Hepatocyte (in vitro differentiated cells): ENCODE results near the gene PHACTR3. TPM values are rescaled to one million over a fixed set of nuclear protein-coding genes. Genes with fewer than 3 reads are reported as not detected.

Experiments used
- DNase-seq: peaks from one replicate; pipeline ENCODE4 v3.0.0-alpha.2; 2016; ENCODE audit warnings: low spot score
- H2AFZ ChIP-seq: fragments of 200-600 bp; sonication (generic); 2 replicates; pipeline ENCODE4 v1.6.0; 2016; ENCODE audit warnings: antibody characterized with exemption, mild to moderate bottlenecking
- H3K27ac ChIP-seq: fragments of 200-600 bp; sonication (generic); 2 replicates; pipeline ENCODE4 v1.5.1; 2016; ENCODE audit warnings: mild to moderate bottlenecking
- H3K27me3 ChIP-seq: fragments of 200-600 bp; sonication (generic); 2 replicates; pipeline ENCODE4 v1.6.1; 2016
- H3K36me3 ChIP-seq: fragments of 200-600 bp; sonication (generic); replicated peaks from 2 replicates; pipeline ENCODE4 v1.5.1; 2016; ENCODE audit warnings: low read depth; ENCODE audit not compliant: insufficient read depth
- H3K4me1 ChIP-seq: fragments of 200-600 bp; sonication (generic); 2 replicates; pipeline ENCODE4 v1.5.1; 2016; ENCODE audit warnings: mild to moderate bottlenecking, moderate library complexity; ENCODE audit not compliant: insufficient read depth
- H3K4me2 ChIP-seq: fragments of 200-600 bp; sonication (generic); 2 replicates; pipeline ENCODE4 v1.6.0; 2016
- H3K4me3 ChIP-seq: fragments of 200-600 bp; sonication (generic); 2 replicates; pipeline ENCODE4 v1.5.1; 2016; ENCODE audit warnings: mild to moderate bottlenecking
- H3K79me2 ChIP-seq: fragments of 200-600 bp; sonication (generic); 2 replicates; pipeline ENCODE4 v1.6.0; 2017; ENCODE audit warnings: mild to moderate bottlenecking
- H3K9me2 ChIP-seq: fragments of 200-600 bp; sonication (generic); replicated peaks from 2 replicates; pipeline ENCODE4 v1.6.0; 2017; ENCODE audit warnings: mild to moderate bottlenecking; ENCODE audit not compliant: insufficient read depth
- H3K9me3 ChIP-seq: fragments of 200-600 bp; sonication (generic); 2 replicates; pipeline ENCODE4 v1.5.1; 2016; ENCODE audit warnings: low read depth, mild to moderate bottlenecking
- H4K20me1 ChIP-seq: fragments of 200-600 bp; sonication (generic); 2 replicates; pipeline ENCODE4 v1.6.0; 2016; ENCODE audit warnings: mild to moderate bottlenecking; ENCODE audit not compliant: insufficient read depth, poor library complexity, severe bottlenecking
- CTCF ChIP-seq: fragments of 200-600 bp; sonication (generic); IDR thresholded peaks from 2 replicates; pipeline ENCODE4 v1.5.1; 2016; ENCODE audit warnings: antibody characterized with exemption, mild to moderate bottlenecking; ENCODE audit not compliant: poor library complexity
- EZH2 ChIP-seq: fragments of 200-600 bp; sonication (generic); IDR thresholded peaks from 2 replicates; pipeline ENCODE4 v1.6.1; 2016; ENCODE audit warnings: antibody characterized with exemption, mild to moderate bottlenecking, borderline replicate concordance
- EZH2phosphoT487 ChIP-seq: fragments of 200-600 bp; sonication (generic); IDR thresholded peaks from one replicate; pipeline ENCODE4 v1.6.1; 2018; ENCODE audit warnings: antibody characterized with exemption, mild to moderate bottlenecking, low read depth, moderate library complexity; ENCODE audit not compliant: unreplicated experiment, severe bottlenecking
- WGBS: methylation state at CpG from one replicate; pipeline ENCODE4 v1.1.6; 2016; ENCODE audit warnings: low lambda C conversion rate; ENCODE audit errors: missing lambda C conversion rate; 5-methylcytosine and 5-hydroxymethylcytosine counted together
- polyA plus RNA-seq: library from polyadenylated mRNA; unstranded; fragments of >200 nt; fragmentation: Nextera tagmentation; extraction: Ambion mirVana; gene quantifications from 2 replicates; pipeline ENCODE4 v1.2.1, GENCODE V29; 2016
- total RNA-seq: library from RNA; depleted of rRNA; stranded (reverse); fragments of >200 nt; gene quantifications from 2 replicates; pipeline ENCODE4 v1.2.3, GENCODE V29; 2014

PHACTR3 gene
- total and polyA plus RNA-seq, 2 experiments from 2014 or later: 5.2 to 7.5 TPM

- WGBS: 79% methylated on average over 9 of the region's 9 CpGs
- no peak overlapping the region for H2AFZ ChIP-seq
- H3K27me3 ChIP-seq: no peaks in the 10 kb centered on the region
- H3K36me3 ChIP-seq: no peaks in the 10 kb centered on the region
- H3K27ac ChIP-seq: no peak overlapping the region
- DNase-seq: no peak
- no peak overlapping the region for H3K4me2 ChIP-seq
- H3K79me2 ChIP-seq: no peaks in the 10 kb centered on the region
- H3K4me1 ChIP-seq: peaks cover 12% of the 10 kb centered on the region
- no peaks in the 10 kb centered on the region for H3K9me3 ChIP-seq
- no peak overlapping the region for H3K4me3 ChIP-seq
- TF ChIP-seq EZH2phosphoT487 (no peak), EZH2 (no peak), CTCF (no peak)
- no peaks in the 10 kb centered on the region for H4K20me1 ChIP-seq
- H3K9me2 ChIP-seq: no peaks in the 10 kb centered on the region
These were observed 198.3 kb downstream of the PHACTR3 start for GRCh38 chr20:59802471-59803221.

- H3K79me2 ChIP-seq: no peaks in the 10 kb centered on the region
These were observed 200.0 kb downstream of the PHACTR3 start for GRCh38 chr20:59804347-59804746.

GRCh38 chr20:59804871-59805665, 200.7 kb downstream of the PHACTR3 start:
- Histone ChIP-seq H3K36me3 (no peaks in the 10 kb centered on the region), H3K79me2 (no peaks in the 10 kb centered on the region), H3K9me2 (no peaks in the 10 kb centered on the region), H3K4me3 (no peak overlapping the region), H3K9me3 (no peaks in the 10 kb centered on the region), H3K27ac (peak overlapping the region; percentile 51), H3K4me1 (peaks cover 12% of the 10 kb centered on the region), H3K4me2 (no peak overlapping the region), H4K20me1 (no peaks in the 10 kb centered on the region), H3K27me3 (no peaks in the 10 kb centered on the region), H2AFZ (no peak overlapping the region)
- no peak for DNase-seq
- WGBS: 53% methylated on average over 9 of the region's 9 CpGs
- no peak for TF ChIP-seq CTCF
- TF ChIP-seq EZH2: no peak
- TF ChIP-seq EZH2phosphoT487: no peak

More at GRCh38 chr20:59804347-59804746, 200.0 kb downstream of the PHACTR3 start:
- TF ChIP-seq EZH2 (no peak), EZH2phosphoT487 (no peak), CTCF (no peak)
- H3K27me3 ChIP-seq: no peaks in the 10 kb centered on the region
- H3K27ac ChIP-seq: peak overlapping the region; percentile 51
- H3K36me3 ChIP-seq: no peaks in the 10 kb centered on the region
- no peaks in the 10 kb centered on the region for H3K9me3 ChIP-seq
- H3K4me3 ChIP-seq: no peak overlapping the region
- 40% methylated on average over 5 of the region's 5 CpGs for WGBS
- H2AFZ ChIP-seq: peak overlapping the region; percentile 30
- H4K20me1 ChIP-seq: no peaks in the 10 kb centered on the region
- no peak for DNase-seq
- peaks cover 12% of the 10 kb centered on the region for H3K4me1 ChIP-seq
- peak overlapping the region; percentile 23 for H3K4me2 ChIP-seq
- no peaks in the 10 kb centered on the region for H3K9me2 ChIP-seq
